MV-4-11 (cell line): ENCODE results near the gene PRR35.
A peak's percentile ranks its signal among the peaks of the same experiment; 100 is the strongest.

Experiments used
- DNase-seq: peaks from one replicate; lab custom pipeline; 2025; lab: John Stamatoyannopoulos, UW

PRR35 gene

GRCh38 chr16:528111-529011 is 31.8 kb upstream of the PRR35 start:
- peak; percentile 62 for DNase-seq

GRCh38 chr16:529012-529575 is 31.1 kb upstream of the PRR35 start:
- DNase-seq = peak; percentile 53

- no peak for DNase-seq
These were observed 29.9 kb upstream of the PRR35 start for GRCh38 chr16:530111-530817.

GRCh38 chr16:531494-532125 is 28.6 kb upstream of the PRR35 start:
- peak; percentile 22 for DNase-seq

- DNase-seq = no peak
These were observed 26.6 kb upstream of the PRR35 start for GRCh38 chr16:533391-534123.

GRCh38 chr16:534135-534534 is 26.1 kb upstream of the PRR35 start:
- DNase-seq = no peak

GRCh38 chr16:534856-535445 is 25.2 kb upstream of the PRR35 start:
- no peak for DNase-seq

- DNase-seq = peak; percentile 60
These were observed 24.5 kb upstream of the PRR35 start for GRCh38 chr16:535446-536405.

GRCh38 chr16:536746-537145 is 23.4 kb upstream of the PRR35 start:
- no peak for DNase-seq

GRCh38 chr16:537415-538335 is 22.5 kb upstream of the PRR35 start:
- DNase-seq = no peak

- DNase-seq = no peak
These were observed 20.2 kb upstream of the PRR35 start for GRCh38 chr16:539901-540530.

- DNase-seq = no peak
These were observed 19.4 kb upstream of the PRR35 start for GRCh38 chr16:540645-541340.

- DNase-seq = no peak
These were observed 16.7 kb upstream of the PRR35 start for GRCh38 chr16:543301-544164.

GRCh38 chr16:544517-544916 is 15.7 kb upstream of the PRR35 start:
- DNase-seq = no peak

GRCh38 chr16:546909-547770 is 13.1 kb upstream of the PRR35 start:
- peak; percentile 83 for DNase-seq

- DNase-seq = no peak
These were observed 11.6 kb upstream of the PRR35 start for GRCh38 chr16:548586-548985.
